ENCODE results near the gene WDR76. TPM values are rescaled to one million over a fixed set of nuclear protein-coding genes. Genes with fewer than 3 reads are reported as not detected.

WDR76 gene
- total RNA-seq, 1 experiment from 2014 or later = 29.6 TPM

GRCh38 chr15:43878446-43878845 is 51.6 kb downstream of the WDR76 start:
- Histone ChIP-seq H3K27me3 (ENCODE audit: insufficient read depth, low read length) (no peaks in the 10 kb centered on the region), H3K18ac (ENCODE audit: insufficient read length, low read depth, low read length) (no peak overlapping the region), H2BK5ac (ENCODE audit: insufficient read length, low read length) (no peak overlapping the region), H3K4ac (ENCODE audit: low read depth, low read length) (no peak overlapping the region), H3K9me3 (ENCODE audit: control insufficient read depth, low read depth, low read length) (no peaks in the 10 kb centered on the region), H2BK12ac (ENCODE audit: insufficient read length, low read depth, low read length) (no peak overlapping the region), H3K23me2 (ENCODE audit: insufficient read length, low read depth, low read length, poor library complexity, severe bottlenecking) (no peaks in the 10 kb centered on the region), H2AK5ac (ENCODE audit: insufficient read length, low read length) (no peak overlapping the region), H3K4me2 (ENCODE audit: insufficient read depth, insufficient read length, low read length) (no peak overlapping the region), H3K27ac (ENCODE audit: insufficient read length, low read depth, low read length) (no peak overlapping the region), H2BK120ac (ENCODE audit: low read depth, low read length, poor library complexity, severe bottlenecking) (no peak overlapping the region), H4K8ac (replicated peaks; ENCODE audit: insufficient read length, low read depth, low read length) (no peak overlapping the region), H3K79me1 (ENCODE audit: insufficient read depth, low read depth, low read length, poor library complexity, severe bottlenecking) (no peaks in the 10 kb centered on the region), H4K5ac (ENCODE audit: insufficient read length, low read depth, low read length) (no peak overlapping the region), H3K9ac (ENCODE audit: extremely low read depth, insufficient read length, low read length) (no peak overlapping the region), H2BK20ac (ENCODE audit: low read depth, low read length, poor library complexity, severe bottlenecking) (no peak overlapping the region), H4K91ac (ENCODE audit: insufficient read length, low read depth, low read length) (no peak overlapping the region), H3K56ac (ENCODE audit: insufficient read length, low read depth, low read length) (no peak overlapping the region), H2AFZ (ENCODE audit: low read length) (no peak overlapping the region), H3K4me1 (ENCODE audit: insufficient read depth, low read length) (peaks cover 6% of the 10 kb centered on the region; the same call in 1 of the 2 replicates), H3T11ph (ENCODE audit: low read length) (no peak overlapping the region), H3K14ac (ENCODE audit: insufficient read depth, low read length) (no peak overlapping the region), H2BK15ac (ENCODE audit: low read depth, low read length) (no peak overlapping the region), H3K79me2 (ENCODE audit: insufficient read depth, low read length) (no peaks in the 10 kb centered on the region), H3K23ac (ENCODE audit: insufficient read length, low read depth, low read length) (no peak overlapping the region), H4K20me1 (ENCODE audit: control insufficient read depth, insufficient read depth, insufficient read length) (no peaks in the 10 kb centered on the region)
- no peak for DNase-seq
- no peak for TF ChIP-seq CTCF (conservative IDR thresholded peaks at IDR 0.05)
- Mint-ChIP-seq H3K9me3 (no peaks in the 10 kb centered on the region), H3K27me3 (ENCODE audit: low read depth) (no peaks in the 10 kb centered on the region), H3K4me3 (no peak overlapping the region), H3K36me3 (ENCODE audit: insufficient read depth in 1 of 3, low read depth in 3 of 3) (peaks cover 8 to 41% (median 14%) of the 10 kb centered on the region in 3 experiments), H3K27ac (no peak overlapping the region), H3K4me1 (peaks cover 17 to 20% of the 10 kb centered on the region in 2 experiments)
- WGBS (ENCODE audit: extremely low coverage, insufficient read length, low lambda C conversion rate) = no CpG with 5 or more reads among the region's 2 CpGs
